Fibroblast of lung (primary cell): ENCODE data around the gene FOS. TPM values are rescaled to one million over a fixed set of nuclear protein-coding genes. Genes with fewer than 3 reads are reported as not detected.

Experiments
- DNase-seq, 2 donors: peaks; one replicate each; pipeline versions ENCODE4 v3.0.0 to v3.0.0-alpha.2; 2010; ENCODE audit warnings: low read depth in 2 of 2
- H2AFZ ChIP-seq: 2 replicates; pipeline ENCODE4 v1.5.1; 2012; ENCODE audit warnings: low read length, control low read depth, inconsistent platforms
- H3K27ac ChIP-seq: 2 replicates; pipeline ENCODE4 v1.5.1; 2011; ENCODE audit warnings: low read length, control low read depth; ENCODE audit not compliant: insufficient read depth
- H3K27me3 ChIP-seq: 2 replicates; pipeline ENCODE4 v1.5.1; 2011; ENCODE audit warnings: mild to moderate bottlenecking, low read length; ENCODE audit not compliant: control insufficient read depth, insufficient read depth
- H3K36me3 ChIP-seq: 2 replicates; pipeline ENCODE4 v1.5.1; 2011; ENCODE audit warnings: low read length; ENCODE audit not compliant: control insufficient read depth, insufficient read depth
- H3K4me1 ChIP-seq: 2 replicates; pipeline ENCODE4 v1.5.1; 2011; ENCODE audit warnings: low read length; ENCODE audit not compliant: control insufficient read depth, insufficient read depth; ENCODE audit errors: extremely low read depth
- H3K4me2 ChIP-seq: 2 replicates; pipeline ENCODE4 v1.5.1; 2011; ENCODE audit warnings: low read length, control low read depth; ENCODE audit not compliant: insufficient read depth; ENCODE audit errors: extremely low read depth
- H3K4me3 ChIP-seq, 4 experiments: fragments of 200-600 bp in 1 of 4; sonication (generic) in 1 of 4; replicated peaks in 1 of 4; 2 replicates each; pipeline ENCODE4 v1.5.1; 2011 to 2016; ENCODE audit warnings: low read length in 4 of 4, low read depth in 3 of 4, mild to moderate bottlenecking in 3 of 4, control low read depth in 2 of 4, inconsistent platforms in 1 of 4, mixed read lengths in 1 of 4; ENCODE audit not compliant: insufficient read depth in 1 of 4; ENCODE audit errors: control extremely low read depth in 1 of 4
- H3K79me2 ChIP-seq: 2 replicates; pipeline ENCODE4 v1.5.1; 2012; ENCODE audit warnings: mild to moderate bottlenecking, low read length, inconsistent platforms; ENCODE audit not compliant: control insufficient read depth, insufficient read depth
- H3K9ac ChIP-seq: 2 replicates; pipeline ENCODE4 v1.5.1; 2011; ENCODE audit warnings: mild to moderate bottlenecking, low read length, control low read depth; ENCODE audit not compliant: insufficient read depth
- H3K9me3 ChIP-seq: 2 replicates; pipeline ENCODE4 v1.5.1; 2012; ENCODE audit warnings: low read depth, low read length; ENCODE audit not compliant: control insufficient read depth, insufficient read depth
- H4K20me1 ChIP-seq: 2 replicates; pipeline ENCODE4 v1.5.1; 2011; ENCODE audit warnings: low read length; ENCODE audit not compliant: control insufficient read depth, insufficient read depth; ENCODE audit errors: extremely low read depth
- EZH2 ChIP-seq: IDR thresholded peaks from 2 replicates; pipeline ENCODE4 v1.5.1; 2012; ENCODE audit warnings: low read length, control low read depth, mild to moderate bottlenecking; ENCODE audit errors: missing control alignments
- polyA plus RNA-seq, 2 donors: library from polyadenylated mRNA; depleted of rRNA in 1 of 2; stranded (reverse) in 1 of 2; unstranded in 1 of 2; fragments of >200 nt; gene quantifications; 2 replicates each; pipeline ENCODE4 v1.2.1, GENCODE V29; 2011 to 2012; ENCODE audit warnings: missing spikeins in 1 of 2
- total RNA-seq: library from RNA; depleted of rRNA; stranded (reverse); fragments of >200 nt; gene quantifications from 2 replicates; pipeline ENCODE4 v1.2.1, GENCODE V29; 2014
- TF ChIP-seq, protein P1 (sequence below), 2 donors: IDR thresholded peaks in 1 of 2; conservative IDR thresholded peaks in 1 of 2; 1 replicate in 1 of 2; 2 replicates in 1 of 2; pipeline ENCODE4 v1.5.1; 2011 to 2012; ENCODE audit warnings: low read length in 2 of 2, control low read depth in 1 of 2, inconsistent platforms in 1 of 2, low read depth in 1 of 2, mild to moderate bottlenecking in 1 of 2

Gene FOS
- total and polyA plus RNA-seq, 2 donors (not counting 1 experiment from before 2014, with no cell fraction given), result 24.6 to 178 TPM

DNA sequence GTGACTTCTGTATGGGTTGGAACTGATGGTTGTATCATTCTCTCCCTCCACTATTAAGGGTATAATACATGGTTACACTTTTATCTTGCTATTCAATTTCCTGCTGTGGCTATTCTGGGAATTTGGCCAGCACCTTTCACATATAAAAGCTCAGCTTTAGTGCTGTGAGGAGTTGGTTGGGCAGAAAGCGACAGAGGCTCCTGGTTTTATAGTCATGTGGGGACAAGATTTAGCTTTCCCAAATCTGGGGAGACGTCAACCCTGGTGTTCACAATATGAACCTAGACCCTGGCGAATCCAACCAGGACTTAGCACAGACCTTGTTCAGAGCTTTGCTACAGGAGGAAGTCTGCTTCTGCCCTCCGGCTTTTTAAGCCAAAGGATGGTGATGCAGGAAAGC is 36.5 kb downstream of the FOS start:
- Histone ChIP-seq H3K9ac (no peak overlapping the region), H3K27ac (no peak overlapping the region), H3K4me2 (no peak overlapping the region), H3K9me3 (no peaks in the 10 kb centered on the region), H3K36me3 (no peaks in the 10 kb centered on the region), H3K4me3 (peak overlapping the region in 1 of 4 experiments; percentile 4), H3K27me3 (peaks cover 4% of the 10 kb centered on the region), H2AFZ (no peak overlapping the region), H3K4me1 (peaks cover 3% of the 10 kb centered on the region), H4K20me1 (no peaks in the 10 kb centered on the region), H3K79me2 (no peaks in the 10 kb centered on the region)
- TF ChIP-seq EZH2, result no peak
- DNase-seq, result peak; percentile 74 to 83

DNA sequence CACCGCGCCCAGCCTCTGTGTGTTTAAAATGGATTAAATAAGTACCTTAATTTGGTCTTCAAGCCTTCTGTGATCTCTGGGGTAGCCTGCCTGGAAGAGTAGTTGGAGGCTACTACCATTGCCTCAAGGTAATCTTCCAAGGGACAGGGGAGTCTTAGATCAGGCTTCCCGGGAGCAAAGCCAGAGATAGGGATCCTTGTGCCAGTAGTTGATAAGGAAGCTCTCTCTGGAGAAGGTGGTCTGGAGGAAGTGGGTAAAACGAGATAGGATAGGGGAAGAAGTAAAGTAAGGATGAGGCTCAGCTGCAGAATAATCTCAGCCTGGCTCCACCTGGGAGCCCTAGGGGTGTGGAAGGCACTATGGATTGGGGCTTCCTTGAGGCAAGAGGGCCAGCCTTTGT is 38.5 kb downstream of the FOS start:
- Histone ChIP-seq H3K27me3 (peaks cover 4% of the 10 kb centered on the region), H3K36me3 (no peaks in the 10 kb centered on the region), H3K4me3 (no peak overlapping the region), H3K9ac (no peak overlapping the region), H4K20me1 (no peaks in the 10 kb centered on the region), H3K27ac (no peak overlapping the region), H3K4me1 (no peaks in the 10 kb centered on the region), H2AFZ (no peak overlapping the region), H3K9me3 (no peaks in the 10 kb centered on the region), H3K4me2 (no peak overlapping the region), H3K79me2 (no peaks in the 10 kb centered on the region)
- TF ChIP-seq, protein P1, sequence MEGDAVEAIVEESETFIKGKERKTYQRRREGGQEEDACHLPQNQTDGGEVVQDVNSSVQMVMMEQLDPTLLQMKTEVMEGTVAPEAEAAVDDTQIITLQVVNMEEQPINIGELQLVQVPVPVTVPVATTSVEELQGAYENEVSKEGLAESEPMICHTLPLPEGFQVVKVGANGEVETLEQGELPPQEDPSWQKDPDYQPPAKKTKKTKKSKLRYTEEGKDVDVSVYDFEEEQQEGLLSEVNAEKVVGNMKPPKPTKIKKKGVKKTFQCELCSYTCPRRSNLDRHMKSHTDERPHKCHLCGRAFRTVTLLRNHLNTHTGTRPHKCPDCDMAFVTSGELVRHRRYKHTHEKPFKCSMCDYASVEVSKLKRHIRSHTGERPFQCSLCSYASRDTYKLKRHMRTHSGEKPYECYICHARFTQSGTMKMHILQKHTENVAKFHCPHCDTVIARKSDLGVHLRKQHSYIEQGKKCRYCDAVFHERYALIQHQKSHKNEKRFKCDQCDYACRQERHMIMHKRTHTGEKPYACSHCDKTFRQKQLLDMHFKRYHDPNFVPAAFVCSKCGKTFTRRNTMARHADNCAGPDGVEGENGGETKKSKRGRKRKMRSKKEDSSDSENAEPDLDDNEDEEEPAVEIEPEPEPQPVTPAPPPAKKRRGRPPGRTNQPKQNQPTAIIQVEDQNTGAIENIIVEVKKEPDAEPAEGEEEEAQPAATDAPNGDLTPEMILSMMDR (conservative IDR thresholded peaks at IDR 0.05 in 1 of 2, IDR thresholded peaks at IDR 0.05 in 1 of 2; ENCODE audit: low read depth in 1 of 2, low read length in 2 of 2), result no peak
- TF ChIP-seq EZH2, result no peak
- no peak for DNase-seq

DNA sequence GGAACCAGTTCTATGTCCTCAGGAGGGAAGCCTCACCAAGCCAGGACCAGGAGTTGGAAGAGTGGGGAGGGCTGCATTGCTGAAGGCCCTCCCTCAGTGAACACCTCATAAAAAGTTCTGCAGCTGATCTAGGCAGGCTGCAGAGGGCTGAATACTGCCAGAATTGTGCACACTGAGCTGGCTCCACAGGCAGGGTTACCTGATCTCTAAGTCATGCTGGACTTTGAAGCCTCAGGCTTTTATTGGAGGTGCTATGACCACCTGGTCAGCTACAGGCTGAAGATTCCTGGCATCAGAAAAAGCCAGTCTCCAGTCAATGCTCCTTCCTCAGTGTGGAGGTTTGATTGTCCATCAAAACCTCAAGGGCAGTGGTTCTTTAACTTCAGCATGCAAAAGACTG is 39.7 kb downstream of the FOS start:
- H3K9ac ChIP-seq, result no peak overlapping the region
- H3K9me3 ChIP-seq, result no peaks in the 10 kb centered on the region
- no peak for TF ChIP-seq EZH2
- TF ChIP-seq, protein P1 (conservative IDR thresholded peaks at IDR 0.05 in 1 of 2, IDR thresholded peaks at IDR 0.05 in 1 of 2; ENCODE audit: low read depth in 1 of 2, low read length in 2 of 2), result no peak
- H3K4me2 ChIP-seq, result no peak overlapping the region
- no peaks in the 10 kb centered on the region for H3K79me2 ChIP-seq
- H3K27ac ChIP-seq, result no peak overlapping the region
- H3K4me1 ChIP-seq, result no peaks in the 10 kb centered on the region
- peaks cover 4% of the 10 kb centered on the region for H3K27me3 ChIP-seq
- no peak for DNase-seq
- no peak overlapping the region for H3K4me3 ChIP-seq
- H2AFZ ChIP-seq, result no peak overlapping the region
- H4K20me1 ChIP-seq, result no peaks in the 10 kb centered on the region
- H3K36me3 ChIP-seq, result no peaks in the 10 kb centered on the region
